AG08395 (cell line): Measurements from ENCODE around the gene POLE.

ENCODE experiments used
- DNase-seq: peaks from one replicate; pipeline ENCODE4 v3.0.0; 2012; ENCODE audit warnings: mixed read lengths, low spot score

Gene POLE

DNA sequence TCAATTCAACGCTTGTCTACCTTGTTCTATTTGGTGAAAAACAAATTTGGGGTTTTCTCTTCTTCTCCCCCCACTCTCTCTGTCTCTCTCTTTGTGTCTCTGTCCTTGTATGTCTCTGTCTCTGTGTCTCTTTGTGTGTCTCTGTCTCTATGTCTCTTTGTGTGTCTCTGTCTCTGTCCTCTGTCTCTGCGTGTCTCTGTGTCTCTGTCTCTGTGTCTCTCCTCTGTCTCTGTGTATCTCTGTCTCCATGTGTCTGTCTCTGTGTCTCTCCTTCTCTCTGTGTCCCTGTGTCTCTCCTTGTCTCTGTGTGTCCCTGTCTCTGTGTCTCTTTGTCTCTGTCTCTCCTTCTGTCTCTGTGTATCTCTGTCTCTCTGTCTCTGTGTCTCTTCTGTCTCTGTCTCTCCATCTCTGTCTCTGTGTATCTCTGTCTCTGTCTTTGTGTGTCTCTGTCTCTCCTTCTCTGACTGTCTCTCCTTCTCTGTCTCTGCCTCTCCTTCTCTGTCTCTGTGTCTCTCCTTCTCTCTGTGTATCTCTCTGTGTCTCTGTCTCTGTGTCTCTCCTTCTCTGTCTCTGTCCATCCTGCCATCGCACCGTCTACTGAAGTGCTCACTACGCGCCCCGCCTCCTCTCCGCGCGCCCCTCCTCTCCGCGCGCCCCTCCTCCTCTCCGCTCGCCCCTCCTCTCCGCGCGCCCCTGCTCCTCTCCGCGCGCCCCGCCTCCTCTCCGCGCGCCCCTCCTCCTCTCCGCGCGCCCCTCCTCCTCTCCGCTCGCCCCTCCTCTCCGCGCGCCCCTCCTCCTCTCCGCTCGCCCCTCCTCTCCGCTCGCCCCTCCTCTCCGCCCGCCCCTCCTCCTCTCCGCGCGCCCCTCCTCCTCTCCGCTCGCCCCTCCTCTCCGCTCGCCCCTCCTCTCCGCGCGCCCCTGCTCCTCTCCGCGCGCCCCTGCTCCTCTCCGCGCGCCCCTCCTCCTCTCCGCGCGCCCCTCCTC is 89.5 kb downstream of the POLE start:
- DNase-seq, result no peak

DNA sequence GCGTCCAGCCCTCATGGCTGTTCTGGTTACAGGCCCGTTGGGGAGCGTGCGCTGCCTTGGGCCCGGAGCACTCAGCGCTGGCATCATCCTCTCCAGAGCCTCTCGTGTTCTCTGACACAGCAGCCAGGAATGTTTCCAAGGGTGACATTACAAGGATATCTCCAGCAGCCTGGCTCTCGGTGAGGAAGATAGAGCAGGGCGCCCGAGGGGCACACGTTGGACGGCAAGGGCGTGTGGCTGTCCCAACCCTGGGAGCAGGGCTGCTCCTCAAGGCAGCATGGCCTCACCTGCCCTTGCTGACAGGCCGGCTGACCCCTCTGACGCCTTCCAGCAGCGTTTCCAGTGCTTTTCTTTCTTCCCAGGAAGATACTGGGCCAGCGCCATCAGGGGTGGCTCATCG is 91.1 kb downstream of the POLE start:
- DNase-seq, result no peak

DNA sequence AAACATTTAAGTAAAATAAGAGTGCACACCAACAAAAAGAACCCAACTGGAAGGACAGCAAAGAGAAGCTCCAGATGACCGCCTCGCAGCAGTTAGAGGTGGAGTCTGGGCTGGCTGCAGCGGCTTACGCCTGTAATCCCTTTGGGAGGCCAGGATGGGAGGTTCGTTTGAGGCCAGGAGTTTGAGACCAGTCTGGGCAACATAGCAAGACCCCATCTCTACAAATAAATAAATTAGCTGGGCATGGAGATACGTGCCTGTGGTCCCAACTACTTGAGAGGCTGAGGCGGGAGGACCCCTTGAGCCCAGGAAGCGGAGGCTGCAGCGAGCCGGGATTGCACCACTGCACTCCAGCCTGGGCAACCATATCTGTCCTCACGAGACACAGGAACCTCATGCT is 92.0 kb downstream of the POLE start:
- DNase-seq, result no peak

DNA sequence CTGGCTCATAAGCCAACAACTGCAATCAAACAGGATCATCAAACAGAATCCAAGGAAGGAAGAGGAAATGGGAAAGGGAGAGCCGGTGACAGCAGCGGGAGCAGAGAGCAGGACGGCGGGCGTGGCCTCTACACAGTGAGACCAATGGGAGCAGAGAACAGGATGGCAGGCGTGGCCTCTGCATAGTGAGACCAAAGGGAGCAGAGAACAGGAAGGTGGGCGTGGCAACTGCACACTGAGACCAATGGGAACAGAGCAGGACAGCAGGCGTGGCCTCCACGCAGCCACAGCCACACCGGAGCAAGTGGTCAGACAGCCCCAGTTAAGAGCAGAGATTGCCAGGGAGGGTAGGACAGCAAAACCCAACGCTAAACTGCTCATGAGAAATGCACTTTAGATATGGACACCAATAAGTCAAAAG is 93.2 kb downstream of the POLE start:
- DNase-seq, result peak; percentile 92

DNA sequence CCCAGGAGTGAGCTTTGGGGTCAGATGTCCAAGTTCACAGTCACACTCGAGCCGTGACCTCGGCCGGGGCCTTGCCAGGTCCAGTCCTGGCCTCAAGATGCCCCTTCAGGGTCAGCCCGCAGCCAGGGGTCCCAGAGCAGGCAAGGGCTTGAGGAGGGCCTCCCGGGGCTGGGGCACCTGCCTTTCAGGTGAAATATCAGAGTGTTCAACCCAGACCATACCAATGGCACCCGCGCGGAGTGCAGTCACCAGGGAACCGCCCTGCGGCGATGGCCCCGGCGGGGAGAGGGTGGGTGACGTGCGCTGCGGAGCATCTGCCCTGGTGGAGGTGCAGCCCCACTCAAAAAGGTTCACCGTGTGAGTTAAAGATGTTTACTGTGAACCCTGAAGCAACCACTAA is 93.6 kb downstream of the POLE start:
- DNase-seq, result no peak

DNA sequence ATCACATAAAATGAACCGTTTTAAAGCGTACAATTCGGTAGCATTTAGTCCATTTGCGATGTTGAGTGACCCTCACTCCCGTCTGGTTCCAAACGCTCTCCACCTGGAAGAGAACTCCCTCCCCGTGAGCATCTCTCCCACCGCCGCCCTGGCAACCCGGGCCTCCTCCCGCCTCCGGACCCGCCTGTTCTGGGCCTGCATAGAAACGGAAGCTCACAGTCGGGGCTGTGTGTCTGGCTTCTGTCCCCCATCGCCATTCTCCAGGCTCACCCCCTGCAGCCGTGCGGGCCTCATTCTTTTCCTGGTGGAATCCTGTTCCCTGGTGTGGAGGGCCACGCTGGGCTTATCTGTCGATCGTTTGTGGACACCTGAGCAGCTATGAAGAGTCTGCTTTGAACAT is 94.1 kb downstream of the POLE start:
- no peak for DNase-seq

DNA sequence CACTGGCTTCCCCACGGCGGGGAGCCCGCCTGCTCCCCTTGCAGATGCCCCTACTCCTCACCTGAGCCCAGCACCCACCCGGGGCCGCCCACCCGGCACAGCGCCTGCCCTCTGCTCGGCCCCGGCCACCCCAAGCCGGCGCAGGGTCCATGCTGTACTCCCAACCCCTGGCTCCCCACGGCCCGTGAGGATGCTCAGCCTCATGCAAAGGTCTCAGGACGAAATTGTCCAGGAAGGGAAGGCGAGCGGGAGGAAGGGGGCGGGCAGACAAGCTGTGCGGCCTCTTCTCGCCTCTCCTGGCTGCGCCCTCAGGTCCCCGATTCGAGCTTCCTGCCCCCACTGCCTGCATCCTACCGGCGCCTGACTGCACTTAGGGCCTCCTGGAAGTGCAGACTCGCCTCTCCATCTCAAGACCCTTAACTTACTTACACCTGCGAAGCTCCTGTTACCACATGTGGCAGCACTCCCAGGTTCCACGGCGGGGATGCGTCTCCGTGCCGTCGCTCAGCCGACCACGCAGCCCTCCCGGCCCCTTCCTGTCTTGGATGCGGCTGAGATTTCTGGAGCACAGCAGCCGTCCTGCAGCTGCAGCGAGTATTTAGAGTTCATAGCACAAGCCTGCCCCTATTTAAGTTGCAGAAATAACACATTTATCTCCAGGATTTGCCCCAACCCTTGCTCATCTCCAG is 94.7 kb downstream of the POLE start:
- no peak for DNase-seq

DNA sequence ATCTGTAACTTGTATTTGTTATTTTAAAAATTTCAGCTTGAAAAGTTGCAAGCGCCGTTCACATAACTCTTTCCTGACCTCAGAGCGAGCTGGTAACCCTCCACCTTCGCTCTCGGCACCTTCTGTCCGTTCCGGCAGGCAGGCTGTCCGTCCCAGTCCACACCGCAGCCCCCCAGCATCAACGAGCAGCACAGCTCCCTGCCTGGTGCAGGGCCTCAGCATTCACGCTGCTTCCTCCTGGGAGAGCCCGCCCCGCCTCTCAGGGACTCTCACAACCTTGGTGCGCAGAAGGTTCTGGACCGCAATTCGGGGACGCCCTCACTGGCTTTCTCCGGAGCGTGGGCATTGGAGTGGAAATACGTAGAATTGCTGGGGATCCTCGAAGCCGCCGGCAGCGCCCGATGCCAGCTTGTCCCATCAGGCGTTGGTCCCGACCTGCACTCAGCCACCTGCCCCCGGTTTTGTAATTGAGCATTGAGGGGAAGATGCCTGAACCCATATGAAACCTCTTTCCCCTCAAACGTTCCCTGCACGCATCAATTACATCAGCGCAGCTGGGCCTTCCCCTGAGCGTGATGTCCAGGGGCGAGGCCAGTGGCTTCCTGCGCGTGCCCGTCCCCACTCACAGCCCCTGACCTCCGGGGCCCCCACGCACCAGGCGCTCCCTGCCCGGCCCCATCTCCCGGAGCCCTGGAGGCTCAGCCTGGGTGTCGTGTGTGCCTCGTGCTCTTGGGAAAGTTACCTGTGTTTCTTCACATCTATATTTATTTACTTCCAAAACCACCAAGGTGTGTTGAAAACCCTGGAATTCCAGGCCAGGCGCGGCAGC is 95.8 kb downstream of the POLE start:
- DNase-seq, result no peak

DNA sequence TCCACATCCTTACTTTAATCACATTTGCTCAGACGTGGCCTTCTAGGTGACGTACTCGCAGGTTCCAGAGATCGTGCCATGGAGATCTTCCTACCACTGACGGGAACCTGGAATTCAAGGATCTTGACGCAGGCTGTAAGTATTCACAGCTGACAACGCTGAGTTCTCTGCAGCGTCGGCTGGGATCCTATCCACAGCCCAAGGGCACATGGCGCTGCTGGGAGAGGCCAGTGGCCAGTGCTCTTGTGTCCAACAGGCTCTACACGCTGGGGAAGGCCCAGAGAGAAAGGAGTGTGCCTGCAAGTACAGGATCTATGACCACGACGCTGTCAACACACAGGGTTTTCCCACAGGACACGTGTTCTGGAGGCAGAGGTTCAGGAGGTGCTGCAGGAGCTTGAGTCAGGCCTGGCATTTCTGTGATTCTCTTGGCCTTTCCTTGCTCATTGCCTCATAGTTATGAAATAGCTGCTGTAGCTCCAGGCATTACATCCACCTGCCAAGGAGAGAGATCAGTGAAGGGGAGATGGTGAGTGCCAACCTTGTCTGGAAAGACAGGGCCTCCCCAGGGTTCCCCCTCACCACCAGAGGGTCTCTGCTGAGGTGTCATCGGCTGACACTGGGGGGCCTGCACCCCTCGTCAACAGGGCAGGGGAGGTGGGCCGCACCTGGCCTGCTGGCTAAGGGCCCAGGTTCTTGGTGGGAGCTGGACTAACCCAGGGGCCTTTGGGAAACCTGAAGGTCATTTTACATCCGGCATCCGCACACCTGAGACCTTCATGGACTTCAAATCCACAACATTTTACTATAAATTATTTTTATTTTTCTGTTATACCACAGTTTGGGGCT is 98.1 kb downstream of the POLE start:
- no peak for DNase-seq

DNA sequence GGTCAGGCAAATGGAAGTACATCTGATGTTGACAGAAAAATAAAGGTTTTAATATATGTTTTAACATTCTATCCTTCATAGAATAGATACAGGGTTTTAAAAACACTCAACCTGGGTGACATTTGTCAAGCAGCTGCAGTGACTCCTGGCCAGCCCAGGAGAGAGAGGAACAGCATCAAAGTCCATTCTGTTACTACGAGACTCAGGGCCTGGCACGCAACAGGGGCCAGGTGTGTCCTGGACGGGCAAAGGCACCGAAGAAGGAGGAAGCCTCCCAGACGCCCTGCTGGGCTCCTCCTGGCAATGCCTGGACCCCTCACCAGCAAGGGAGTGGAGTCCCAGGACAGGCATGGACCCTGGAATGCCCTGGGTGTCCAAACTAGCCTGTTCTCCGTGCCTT is 98.8 kb downstream of the POLE start:
- DNase-seq, result no peak

DNA sequence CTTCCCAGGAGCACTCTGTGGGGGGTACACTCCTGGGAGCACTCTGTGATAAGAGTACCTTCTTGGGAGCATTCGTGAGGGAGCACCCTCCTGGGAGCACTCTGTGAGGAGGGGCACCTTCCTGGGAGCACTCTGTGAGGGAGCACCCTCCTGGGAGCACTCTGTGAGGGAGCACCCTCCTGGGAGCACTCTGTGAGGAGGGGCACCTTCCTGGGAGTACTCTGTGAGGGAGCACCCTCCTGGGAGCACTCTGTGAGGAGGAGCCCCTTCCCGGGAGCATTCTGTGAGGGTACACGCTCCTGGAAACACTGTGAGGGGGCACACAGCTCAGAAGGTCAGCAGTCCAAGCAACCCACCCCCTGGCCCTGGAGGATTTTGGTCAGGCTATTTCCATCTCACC is 99.4 kb downstream of the POLE start:
- DNase-seq, result no peak

DNA sequence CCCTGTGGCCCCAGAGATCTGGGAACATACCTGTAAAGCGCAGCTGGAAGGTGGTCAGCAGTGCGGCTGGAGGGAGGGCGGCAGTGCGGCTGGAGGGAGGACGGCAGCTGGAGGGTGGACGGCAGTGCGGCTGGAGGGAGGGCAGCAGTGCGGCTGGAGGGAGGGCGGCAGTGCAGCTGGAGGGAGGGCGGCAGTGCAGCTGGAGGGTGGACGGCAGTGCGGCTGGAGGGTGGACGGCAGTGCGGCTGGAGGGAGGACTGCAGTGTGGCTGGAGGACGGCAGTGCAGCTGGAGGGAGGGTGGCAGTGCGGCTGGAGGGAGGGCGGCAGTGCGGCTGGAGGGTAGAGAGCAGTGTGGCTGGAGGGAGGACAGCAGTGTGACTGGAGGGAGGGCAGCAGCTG is 100.2 kb downstream of the POLE start:
- DNase-seq, result no peak

DNA sequence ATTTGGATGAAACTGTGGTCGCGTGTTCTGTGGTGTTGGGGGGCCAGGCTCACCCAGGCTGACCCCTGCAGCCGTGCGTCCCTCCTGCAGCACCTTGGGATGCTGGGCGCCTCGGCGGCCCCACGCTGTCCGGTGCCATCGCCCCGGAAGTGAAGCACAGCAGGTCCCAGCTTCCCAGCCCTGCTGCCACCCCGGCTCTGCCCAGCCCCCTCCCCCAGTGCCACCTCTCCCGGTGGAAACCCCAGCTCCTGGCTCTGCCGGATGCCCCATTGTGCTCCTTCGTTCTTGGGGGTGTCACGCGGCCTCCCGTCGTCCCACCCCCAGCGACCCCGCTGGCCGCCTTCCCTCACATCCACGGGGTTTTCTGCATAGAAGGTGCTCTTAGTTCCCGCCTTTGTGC is 102.0 kb downstream of the POLE start:
- DNase-seq, result no peak

DNA sequence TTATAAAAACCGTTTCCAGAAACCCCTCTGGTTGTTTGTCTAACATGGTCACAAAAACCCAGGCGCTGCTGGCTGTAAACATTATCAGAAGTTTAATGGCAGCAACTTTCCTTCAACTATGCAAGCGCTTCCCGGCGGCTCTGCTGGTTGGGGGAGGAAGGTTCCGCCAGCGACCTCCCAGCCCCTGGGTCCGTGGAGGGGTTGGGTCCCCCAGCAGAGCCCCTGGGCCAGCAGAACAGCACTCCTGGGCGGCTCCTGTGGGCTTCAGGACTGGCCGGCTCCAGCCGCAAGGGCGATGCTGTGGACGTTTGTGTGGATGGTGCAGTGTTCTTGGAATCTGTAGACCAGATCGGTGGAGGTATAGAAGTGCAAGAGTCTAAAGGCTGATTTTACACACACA is 102.7 kb downstream of the POLE start:
- DNase-seq, result no peak

DNA sequence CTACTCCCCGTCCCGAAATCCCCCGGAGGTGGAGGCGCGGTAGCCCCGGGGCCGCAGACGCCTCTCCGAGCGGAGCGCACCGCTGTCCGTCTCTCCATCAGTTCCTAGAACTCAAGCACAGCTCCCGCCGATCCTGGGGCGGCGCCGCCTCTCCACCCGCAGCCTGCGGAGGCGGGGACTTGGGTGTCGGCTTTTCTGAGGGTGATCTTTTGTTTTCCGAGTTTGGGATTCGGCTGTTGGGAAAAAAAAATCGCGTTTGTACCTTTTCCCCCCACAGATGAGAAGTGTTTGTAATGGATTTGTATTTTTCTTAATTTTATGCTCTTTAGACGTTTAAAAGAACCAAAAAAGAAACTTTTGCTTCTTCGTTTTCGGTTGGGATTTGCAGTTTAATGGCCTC is 103.4 kb downstream of the POLE start:
- no peak for DNase-seq

DNA sequence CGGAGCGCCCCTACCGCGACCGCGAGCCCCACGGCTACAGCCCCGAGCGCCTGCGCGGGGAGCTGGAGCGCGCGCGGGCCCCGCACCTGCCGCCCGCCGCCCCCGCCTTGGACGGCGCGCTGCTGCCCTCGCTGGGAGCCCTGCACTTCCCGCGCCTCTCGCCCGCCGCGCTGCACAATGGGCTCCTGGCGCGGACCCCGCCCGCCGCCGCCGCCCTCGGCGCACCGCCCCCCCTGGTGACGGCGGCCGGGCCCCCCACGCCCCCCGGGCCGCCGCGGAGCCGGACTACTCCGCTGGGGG is 103.8 kb downstream of the POLE start:
- no peak for DNase-seq

DNA sequence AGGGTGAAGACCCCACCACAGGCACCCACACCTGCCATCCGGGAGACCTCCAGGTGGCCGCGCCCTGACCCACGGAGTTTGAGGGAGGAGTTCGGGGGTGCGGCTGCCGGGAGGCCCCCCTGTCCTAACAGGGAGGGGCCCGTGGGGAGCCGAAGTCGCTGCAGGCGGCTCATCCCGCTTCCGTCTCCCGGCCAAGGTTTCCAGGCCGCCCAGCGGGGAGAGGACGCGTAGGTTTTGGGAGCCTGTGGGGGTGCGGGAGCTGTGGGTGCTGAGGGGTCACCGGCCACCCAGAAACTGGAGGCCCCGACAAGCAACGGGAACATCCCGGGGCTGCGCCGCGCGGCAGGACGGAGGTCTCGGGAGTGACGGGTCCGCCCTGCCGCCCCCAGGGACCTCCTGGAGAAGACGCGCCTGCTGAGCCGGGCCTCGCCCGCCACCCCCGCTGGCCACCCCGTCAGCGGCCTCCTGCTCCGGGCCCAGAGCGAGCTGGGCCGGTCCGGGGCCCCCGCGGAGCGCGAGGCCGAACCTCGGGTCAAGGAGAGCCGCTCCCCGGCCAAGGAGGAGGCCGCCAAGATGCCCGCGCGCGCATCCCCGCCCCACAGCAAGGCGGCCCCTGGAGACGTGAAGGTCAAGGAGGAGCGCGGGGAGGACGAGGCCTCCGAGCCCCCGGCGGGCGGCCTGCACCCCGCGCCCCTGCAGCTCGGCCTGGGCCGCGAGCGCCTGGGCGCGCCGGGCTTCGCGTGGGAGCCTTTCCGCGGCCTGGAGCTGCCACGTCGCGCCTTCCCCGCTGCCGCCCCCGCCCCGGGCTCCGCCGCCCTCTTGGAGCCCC is 104.3 kb downstream of the POLE start:
- no peak for DNase-seq

DNA sequence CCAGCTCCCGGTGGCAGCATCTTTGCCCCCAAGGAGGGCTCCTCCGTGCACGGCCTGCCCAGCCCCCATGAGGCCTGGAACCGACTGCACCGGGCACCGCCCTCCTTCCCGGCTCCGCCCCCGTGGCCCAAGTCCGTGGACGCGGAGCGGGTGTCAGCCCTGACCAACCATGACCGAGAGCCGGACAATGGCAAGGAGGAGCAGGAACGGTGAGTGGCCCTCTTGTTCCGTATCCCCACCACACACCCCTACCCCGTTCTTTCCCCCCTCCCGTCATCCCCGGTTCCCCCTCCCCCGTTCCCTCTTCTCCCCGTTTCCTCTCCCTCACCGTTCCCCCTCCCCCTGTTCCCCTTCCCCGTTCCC is 105.1 kb downstream of the POLE start:
- DNase-seq, result peak; percentile 46

DNA sequence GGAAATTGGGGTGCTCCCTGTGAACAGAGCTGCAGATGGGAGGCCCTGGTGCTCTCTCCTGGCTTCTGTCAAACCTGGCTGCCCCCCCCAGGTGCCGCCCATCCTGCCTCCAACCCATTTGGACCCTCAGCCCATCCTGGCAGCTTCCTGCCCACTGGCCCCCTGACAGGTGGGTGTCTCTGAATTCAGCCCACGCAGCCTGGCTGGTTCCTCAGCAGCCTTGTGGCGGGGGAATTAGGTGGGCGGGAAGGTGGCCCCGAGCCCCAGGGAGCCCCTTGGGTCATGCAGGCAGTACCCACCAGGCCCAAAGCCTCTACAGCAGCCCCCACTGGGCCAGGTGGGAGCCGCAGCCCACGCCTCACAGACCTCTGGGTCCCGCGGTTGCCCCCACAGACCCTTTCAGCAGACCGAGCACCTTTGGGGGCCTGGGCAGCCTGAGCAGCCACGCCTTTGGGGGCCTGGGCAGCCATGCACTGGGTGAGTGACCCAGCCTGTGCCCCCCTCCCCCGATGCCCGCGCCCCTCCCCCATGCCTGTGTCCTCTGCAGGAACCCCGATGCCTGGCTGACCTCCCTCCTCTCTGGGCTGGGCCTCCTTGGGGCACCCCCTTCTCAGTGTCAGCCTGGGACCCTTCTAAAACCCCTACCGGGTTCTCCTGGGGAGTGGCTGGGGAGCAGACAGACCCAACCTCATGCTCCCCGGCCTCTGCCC is 105.6 kb downstream of the POLE start:
- no peak for DNase-seq

DNA sequence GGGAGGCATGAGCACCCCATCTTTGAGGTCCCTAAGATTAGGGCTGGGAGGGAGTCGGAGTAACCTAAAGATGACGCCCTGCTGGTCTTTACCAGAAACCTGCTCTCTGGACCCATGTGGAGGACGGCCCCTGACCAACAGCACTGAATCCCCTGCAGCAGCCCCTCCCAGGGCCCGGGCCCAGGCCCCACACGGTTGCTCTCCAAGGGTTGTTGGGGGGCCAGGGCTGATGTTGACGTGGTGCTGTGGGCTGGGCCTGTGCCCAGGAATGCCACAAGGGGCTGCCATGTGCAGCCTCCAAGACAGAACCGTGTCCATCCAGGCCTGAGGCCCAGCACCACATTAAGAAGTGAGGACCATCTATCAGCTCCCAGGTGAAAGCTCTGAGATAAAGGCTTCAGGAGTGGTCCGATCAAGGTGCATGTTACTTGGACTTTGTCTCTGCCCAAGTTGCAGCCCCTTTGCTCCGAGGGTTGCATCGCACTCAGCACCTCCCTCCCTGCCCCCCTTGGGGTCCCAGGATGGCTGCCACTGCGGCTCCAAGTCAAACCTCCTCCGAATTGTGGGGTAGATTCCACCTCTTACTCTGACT is 106.3 kb downstream of the POLE start:
- DNase-seq, result no peak
